SU-DHL-6 (cell line): ENCODE measurements around the gene UBE2Q2.

ENCODE experiments used
- CTCF ChIP-seq: fragments of 200-600 bp; sonication (generic); IDR thresholded peaks from one replicate; pipeline ENCODE4 v1.5.1; 2017; ENCODE audit warnings: antibody characterized with exemption, mild to moderate bottlenecking, low read length, moderate library complexity; ENCODE audit not compliant: insufficient read depth, poor library complexity, severe bottlenecking
- EZH2phosphoT487 ChIP-seq: fragments of 200-600 bp; sonication (generic), shearing (Covaris generic); conservative IDR thresholded peaks from 2 replicates; pipeline ENCODE4 v1.6.1; 2018; ENCODE audit warnings: mild to moderate bottlenecking, antibody characterized with exemption, low read length, moderate library complexity, mixed read lengths

GRCh38 chr15:75942464-75942863 is 99.2 kb downstream of the UBE2Q2 start:
- no peak for TF ChIP-seq CTCF
- TF ChIP-seq EZH2phosphoT487, result no peak
